HG02840 (cell line): ENCODE data around the gene MACROD2.

Experiments
- ATAC-seq: cut with Tn5 transposase; IDR thresholded peaks from one replicate; pipeline ENCODE4 v1.9.1; 2021; ENCODE audit warnings: mild to moderate bottlenecking, moderate library complexity, moderate number of reproducible peaks; ENCODE audit not compliant: unreplicated experiment, low FRiP score

The MACROD2 gene

GRCh38 chr20:15637950-15638754 is 1642.8 kb downstream of the MACROD2 start:
- ATAC-seq = no peak

- ATAC-seq = no peak
Measured at GRCh38 chr20:15638816-15639215, 1643.5 kb downstream of the MACROD2 start.

GRCh38 chr20:15639839-15640238 is 1644.5 kb downstream of the MACROD2 start:
- ATAC-seq = no peak

- no peak for ATAC-seq
Measured at GRCh38 chr20:15642109-15642508, 1646.8 kb downstream of the MACROD2 start.

GRCh38 chr20:15642676-15643075 is 1647.4 kb downstream of the MACROD2 start:
- ATAC-seq = no peak

GRCh38 chr20:15643713-15644112 is 1648.4 kb downstream of the MACROD2 start:
- no peak for ATAC-seq

- no peak for ATAC-seq
Measured at GRCh38 chr20:15645816-15646215, 1650.5 kb downstream of the MACROD2 start.

- ATAC-seq = no peak
Measured at GRCh38 chr20:15653396-15654207, 1658.3 kb downstream of the MACROD2 start.

GRCh38 chr20:15654208-15654649 is 1658.9 kb downstream of the MACROD2 start:
- ATAC-seq = peak; percentile 96

- ATAC-seq = no peak
Measured at GRCh38 chr20:15655295-15655874, 1660.1 kb downstream of the MACROD2 start.

- ATAC-seq = no peak
Measured at GRCh38 chr20:15656124-15656523, 1660.8 kb downstream of the MACROD2 start.

GRCh38 chr20:15658295-15658694 is 1663.0 kb downstream of the MACROD2 start:
- ATAC-seq = no peak

GRCh38 chr20:15673206-15673605 is 1677.9 kb downstream of the MACROD2 start:
- ATAC-seq = no peak

- no peak for ATAC-seq
Measured at GRCh38 chr20:15674253-15675060, 1679.1 kb downstream of the MACROD2 start.

- no peak for ATAC-seq
Measured at GRCh38 chr20:15675061-15675514, 1679.8 kb downstream of the MACROD2 start.

- no peak for ATAC-seq
Measured at GRCh38 chr20:15675813-15676484, 1680.6 kb downstream of the MACROD2 start.

GRCh38 chr20:15676815-15677214 is 1681.5 kb downstream of the MACROD2 start:
- no peak for ATAC-seq

GRCh38 chr20:15682690-15683089 is 1687.4 kb downstream of the MACROD2 start:
- no peak for ATAC-seq

GRCh38 chr20:15692570-15692969 is 1697.3 kb downstream of the MACROD2 start:
- no peak for ATAC-seq
